Activated CD4-positive, alpha-beta T cell treated with anti-CD3 and anti-CD28 coated beads, Interleukin-2, amount 10 ng/mL, durations not matched to agents 24 days and 14 days (primary cell): ENCODE data around the gene CHD9NB. TPM values are rescaled to one million over a fixed set of nuclear protein-coding genes. Genes with fewer than 3 reads are reported as not detected.
"Not testable (repeated sequence)": the region's sequence is repeated elsewhere in the genome, so short reads cannot be mapped to it uniquely, and the experiment has no call there.

Source experiments
- DNase-seq: peaks from one replicate; pipeline ENCODE4 v3.0.0; 2022
- H3K27ac Mint-ChIP-seq: one replicate; pipeline ENCODE4 v1.8.0; 2022; ENCODE audit warnings: mild to moderate bottlenecking, mixed read lengths
- H3K27me3 Mint-ChIP-seq: one replicate; pipeline ENCODE4 v1.8.0; 2022; ENCODE audit warnings: mixed read lengths
- H3K36me3 Mint-ChIP-seq: one replicate; pipeline ENCODE4 v1.8.0; 2022; ENCODE audit warnings: low read depth, mild to moderate bottlenecking, mixed read lengths
- H3K4me1 Mint-ChIP-seq: one replicate; pipeline ENCODE4 v1.8.0; 2021; ENCODE audit warnings: mixed read lengths
- H3K4me3 Mint-ChIP-seq: one replicate; pipeline ENCODE4 v1.8.0; 2022; ENCODE audit warnings: mild to moderate bottlenecking, moderate library complexity, mixed read lengths
- H3K9me3 Mint-ChIP-seq: one replicate; pipeline ENCODE4 v1.8.0; 2021; ENCODE audit warnings: mixed read lengths
- intact Hi-C: fragments of 100-400 bp; cut with micrococcal nuclease; formaldehyde crosslinking; loops from one replicate; pipeline ENCODE4 v1.15.1; 2023
- total RNA-seq: library from RNA; stranded (reverse); gene quantifications from 2 replicates; pipeline ENCODE4 v1.2.3, GENCODE V29; 2022

CHD9NB gene
- total RNA-seq, 1 donor from 2014 or later = 0.16 TPM

GRCh38 chr16:53058441-53058840 is 5.7 kb upstream of the CHD9NB start:
- H3K4me1 Mint-ChIP-seq = peaks cover 35% of the 10 kb centered on the region
- H3K9me3 Mint-ChIP-seq = no peaks in the 10 kb centered on the region
- no peak overlapping the region for H3K27ac Mint-ChIP-seq
- DNase-seq = no peak
- intact Hi-C loops = loop anchor here (5.0 to 10.0 kb wide), 2 partner anchors 316 to 454 kb away; no protein-coding TSS in a partner anchor
- no peaks in the 10 kb centered on the region for H3K36me3 Mint-ChIP-seq
- no peaks in the 10 kb centered on the region for H3K27me3 Mint-ChIP-seq
- no peak overlapping the region for H3K4me3 Mint-ChIP-seq

- no peak overlapping the region for H3K4me3 Mint-ChIP-seq
- H3K36me3 Mint-ChIP-seq = no peaks in the 10 kb centered on the region
- no peaks in the 10 kb centered on the region for H3K9me3 Mint-ChIP-seq
- peaks cover 41% of the 10 kb centered on the region for H3K4me1 Mint-ChIP-seq
- H3K27ac Mint-ChIP-seq = no peak overlapping the region
- no peaks in the 10 kb centered on the region for H3K27me3 Mint-ChIP-seq
- no peak for DNase-seq
- intact Hi-C loops = loop anchor here (5.0 to 10.0 kb wide), 2 partner anchors 317 to 455 kb away; no protein-coding TSS in a partner anchor
Observed at GRCh38 chr16:53057658-53058057, 5.0 kb upstream of the CHD9NB start.

DNA sequence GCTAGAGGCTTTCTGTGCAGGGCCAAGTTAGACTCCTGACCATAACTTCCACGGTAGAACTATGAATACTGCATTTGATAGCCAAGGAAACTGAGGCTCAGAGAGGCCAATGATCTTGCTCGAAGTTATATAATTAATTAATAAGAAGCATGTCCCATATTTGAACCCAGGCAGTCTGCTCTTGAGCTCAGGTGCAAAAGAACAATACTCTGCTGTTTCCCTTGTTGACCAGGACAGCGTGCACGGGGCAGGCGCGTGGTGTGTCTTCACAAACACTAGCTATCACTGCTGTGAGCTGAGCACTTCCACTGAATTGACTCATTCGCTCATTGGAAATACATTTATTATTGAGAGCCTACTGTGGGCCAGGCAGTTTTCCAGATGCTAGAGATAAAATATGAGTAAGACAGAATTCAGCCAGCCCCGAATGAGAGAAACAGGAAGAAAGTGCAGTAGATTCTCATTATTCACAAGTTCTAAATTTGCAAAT is 3.7 kb upstream of the CHD9NB start:
- H3K4me3 Mint-ChIP-seq = no peak overlapping the region
- no peak for DNase-seq
- no peak overlapping the region for H3K27ac Mint-ChIP-seq
- no peaks in the 10 kb centered on the region for H3K9me3 Mint-ChIP-seq
- H3K27me3 Mint-ChIP-seq = no peaks in the 10 kb centered on the region
- intact Hi-C loops = loop anchor here (5.0 to 10.0 kb wide), 2 partner anchors 318 to 456 kb away; no protein-coding TSS in a partner anchor
- H3K4me1 Mint-ChIP-seq = peaks cover 38% of the 10 kb centered on the region
- H3K36me3 Mint-ChIP-seq = no peaks in the 10 kb centered on the region

DNA sequence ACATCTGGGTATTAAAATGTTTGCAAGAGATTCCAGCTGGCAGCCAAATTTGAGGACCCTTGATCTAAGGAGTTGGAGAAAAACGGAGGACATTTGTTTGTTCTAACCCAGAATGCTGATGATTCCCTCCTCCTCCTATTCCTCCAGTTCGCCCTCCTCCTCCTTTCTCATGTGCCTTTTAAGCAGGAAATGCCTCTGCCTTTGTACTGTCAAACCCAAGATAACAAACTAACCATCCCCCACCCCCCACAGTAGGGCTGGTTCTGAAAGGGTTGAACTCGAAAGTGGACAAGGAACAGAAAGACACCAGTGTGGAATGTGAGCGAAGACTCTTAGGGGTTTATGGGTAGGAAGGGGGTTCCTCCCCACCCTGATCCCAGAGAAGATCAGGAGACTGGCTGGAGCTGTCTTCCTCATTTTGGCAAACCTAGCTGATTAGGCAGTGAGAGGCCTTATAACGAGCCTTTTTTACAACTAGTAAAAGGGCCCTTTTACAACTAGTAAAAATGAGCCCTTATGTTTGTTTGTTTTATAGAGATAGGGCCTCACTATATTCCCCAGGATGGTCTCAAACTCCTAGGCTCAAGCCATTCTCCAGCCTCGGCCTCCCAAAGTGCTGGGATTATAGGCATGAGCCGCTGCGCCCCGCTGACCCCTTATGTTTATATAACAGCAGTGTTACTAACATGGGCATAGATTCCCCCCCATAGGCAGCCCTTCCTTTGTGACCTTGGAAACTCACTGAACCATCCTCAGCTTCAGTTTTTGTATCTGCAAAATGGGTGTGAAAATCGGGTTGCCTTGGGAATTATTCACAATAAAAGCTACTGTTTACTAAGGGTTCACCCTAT is 3.1 kb upstream of the CHD9NB start:
- Mint-ChIP-seq H3K27ac (peak overlapping the region; percentile 83), H3K4me1 (peaks cover 32% of the 10 kb centered on the region), H3K36me3 (no peaks in the 10 kb centered on the region), H3K27me3 (no peaks in the 10 kb centered on the region), H3K9me3 (no peaks in the 10 kb centered on the region), H3K4me3 (peak overlapping the region; percentile 86)
- intact Hi-C loops = loop anchor here (1.0 to 10.0 kb wide), 6 partner anchors 43 to 457 kb away; no protein-coding TSS in a partner anchor
- DNase-seq = peak; percentile 73

- peak; percentile 93 for DNase-seq
- peak within 1 kb of the TSS; percentile 86 for H3K4me3 Mint-ChIP-seq
- peaks cover 32% of the 10 kb centered on the region for H3K4me1 Mint-ChIP-seq
- no peaks in the 10 kb centered on the region for H3K36me3 Mint-ChIP-seq
- intact Hi-C loops = loop anchor here (1.0 to 10.0 kb wide), 9 partner anchors 44 to 457 kb away; partner anchors contain the start of gene AKTIP
- no peaks in the 10 kb centered on the region for H3K27me3 Mint-ChIP-seq
- peak within 1 kb of the TSS; percentile 86 for H3K27ac Mint-ChIP-seq
- no peaks in the 10 kb centered on the region for H3K9me3 Mint-ChIP-seq
Observed at GRCh38 chr16:53054670-53055485, 2.2 kb upstream of the CHD9NB start, which contains the start of gene CHD9. Gene CHD9 (plus strand): TSS chr16:53054991. CDS start chr16:53156090, 101,099 bp downstream.

- no peaks in the 10 kb centered on the region for H3K27me3 Mint-ChIP-seq
- H3K4me1 Mint-ChIP-seq = peaks cover 32% of the 10 kb centered on the region
- intact Hi-C loops = loop anchor here (1.0 to 10.0 kb wide), 6 partner anchors 45 to 448 kb away; partner anchors contain the start of gene AKTIP
- peak overlapping the region; percentile 86 for H3K4me3 Mint-ChIP-seq
- H3K9me3 Mint-ChIP-seq = no peaks in the 10 kb centered on the region
- no peak for DNase-seq
- H3K27ac Mint-ChIP-seq = peak overlapping the region; percentile 86
- H3K36me3 Mint-ChIP-seq = no peaks in the 10 kb centered on the region
Observed at GRCh38 chr16:53053967-53054669, 1.4 kb upstream of the CHD9NB start.

DNA sequence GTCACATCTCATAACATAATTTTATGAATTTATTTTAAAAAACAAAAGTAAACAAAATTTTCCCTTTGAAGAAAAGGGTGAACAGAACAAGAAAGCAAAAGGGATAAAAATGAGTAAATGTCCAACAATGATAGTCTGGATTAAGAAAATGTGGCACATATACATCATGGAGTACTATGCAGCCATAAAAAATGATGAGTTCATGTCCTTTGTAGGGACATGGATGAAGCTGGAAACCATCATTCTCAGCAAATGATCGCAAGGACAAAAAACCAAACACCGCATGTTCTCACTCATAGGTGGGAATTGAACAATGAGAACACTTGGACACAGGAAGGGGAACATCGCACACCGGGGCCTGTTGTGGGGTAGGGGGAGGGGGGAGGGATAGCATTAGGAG is 1.4 kb downstream of the CHD9NB start:
- peaks cover 19% of the 10 kb centered on the region for H3K4me1 Mint-ChIP-seq
- not testable (repeated sequence) for H3K36me3 Mint-ChIP-seq, H3K27ac Mint-ChIP-seq, H3K9me3 Mint-ChIP-seq, H3K4me3 Mint-ChIP-seq, H3K27me3 Mint-ChIP-seq, DNase-seq
- intact Hi-C loops = loop anchor here (5.0 to 10.0 kb wide), 2 partner anchors 324 to 451 kb away; partner anchors contain the start of gene AKTIP

DNA sequence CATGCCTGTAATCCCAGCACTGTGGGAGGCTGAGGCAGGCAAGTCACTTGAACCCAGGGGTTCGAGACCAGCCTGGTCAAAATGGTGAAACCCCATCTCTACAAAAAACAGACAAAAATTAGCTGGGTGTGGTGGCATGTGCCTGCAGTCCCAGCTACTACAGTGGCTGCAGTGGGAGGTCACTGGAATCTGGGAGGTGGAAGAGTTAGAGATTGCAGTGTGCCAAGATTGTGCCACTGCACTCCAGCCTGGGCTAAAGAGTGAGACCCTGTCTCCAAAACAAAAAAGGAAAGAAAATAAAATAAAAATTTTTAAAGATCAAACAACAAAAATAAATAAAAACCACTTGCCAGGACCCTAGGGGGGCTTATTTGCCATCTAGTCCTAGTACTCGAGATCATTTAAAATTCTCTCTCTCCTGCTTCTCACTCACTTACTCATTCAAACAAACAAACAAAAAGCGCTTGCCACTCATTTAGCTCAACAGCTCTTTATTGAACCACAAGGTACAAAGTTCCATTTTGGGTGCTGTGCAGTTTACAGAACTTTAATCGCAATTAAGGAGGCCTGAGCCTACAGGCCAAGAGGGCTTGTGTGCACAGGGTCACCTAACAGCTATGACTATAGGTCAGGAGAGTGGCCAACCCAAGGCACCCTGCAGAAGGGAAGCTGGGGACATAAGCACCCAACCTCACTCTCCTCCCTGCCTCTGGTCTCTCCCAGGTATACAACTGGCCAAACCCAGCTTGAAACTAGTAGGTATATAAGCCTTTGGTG is 4.4 kb downstream of the CHD9NB start:
- no peak overlapping the region for H3K27ac Mint-ChIP-seq
- H3K9me3 Mint-ChIP-seq = no peaks in the 10 kb centered on the region

GRCh38 chr16:53047515-53047914 is 5.2 kb downstream of the CHD9NB start:
- DNase-seq, H3K4me1 Mint-ChIP-seq, H3K4me3 Mint-ChIP-seq, H3K27me3 Mint-ChIP-seq, H3K36me3 Mint-ChIP-seq, H3K27ac Mint-ChIP-seq, H3K9me3 Mint-ChIP-seq, intact Hi-C loops: not testable (repeated sequence)

More for the DNA sequence above, 4.4 kb downstream of the CHD9NB start:
- H3K4me3 Mint-ChIP-seq = no peak overlapping the region
- intact Hi-C loops = no loop called here
- no peaks in the 10 kb centered on the region for H3K36me3 Mint-ChIP-seq
- H3K4me1 Mint-ChIP-seq = peaks cover 10% of the 10 kb centered on the region
- H3K27me3 Mint-ChIP-seq = peaks cover 5% of the 10 kb centered on the region
- no peak for DNase-seq

DNA sequence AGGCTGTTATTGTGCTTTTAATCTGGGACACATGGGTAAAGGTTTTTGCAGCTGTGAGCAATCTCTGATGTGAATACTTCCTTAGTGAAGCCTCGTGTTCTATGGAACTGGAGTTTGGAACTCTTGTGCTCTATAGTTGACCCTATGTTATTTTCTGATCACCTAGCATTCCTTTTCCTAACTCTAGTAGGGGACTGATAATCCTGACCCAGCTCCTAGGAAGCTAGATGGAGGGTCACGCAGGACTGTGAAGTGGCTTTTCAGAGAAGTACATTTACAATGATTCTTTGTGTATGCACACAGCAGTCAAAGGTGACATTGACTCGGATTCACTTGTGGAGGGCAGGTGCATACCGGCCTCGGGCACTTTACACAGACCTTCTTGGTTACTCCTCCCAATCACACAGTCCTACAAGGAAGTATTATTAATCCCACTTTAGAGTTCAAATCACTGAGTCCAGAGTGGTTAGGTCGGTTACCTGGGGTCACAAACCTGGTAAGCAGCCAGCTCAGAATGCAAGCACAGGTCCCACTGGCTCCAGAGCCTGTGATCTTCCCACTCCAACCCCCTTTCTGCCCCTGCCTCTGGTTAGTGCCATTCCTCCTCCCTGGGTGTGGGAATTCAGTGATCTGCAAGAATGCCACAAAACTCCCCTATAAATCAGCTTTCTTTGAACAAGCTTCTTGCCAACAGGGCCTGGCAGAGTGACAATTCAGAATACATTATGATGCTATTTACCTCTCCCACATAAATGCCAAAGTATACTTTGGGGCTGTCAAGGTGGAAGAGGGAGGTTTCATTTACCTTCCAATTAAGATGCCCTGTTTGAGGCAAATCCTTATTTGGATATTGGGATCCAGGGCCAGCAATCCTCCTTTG is 7.1 kb downstream of the CHD9NB start:
- Mint-ChIP-seq H3K4me1 (peaks cover 2% of the 10 kb centered on the region), H3K27me3 (peaks cover 13% of the 10 kb centered on the region), H3K27ac (no peak overlapping the region), H3K9me3 (no peaks in the 10 kb centered on the region), H3K36me3 (no peaks in the 10 kb centered on the region), H3K4me3 (no peak overlapping the region)
- intact Hi-C loops = no loop called here
- DNase-seq = no peak

DNA sequence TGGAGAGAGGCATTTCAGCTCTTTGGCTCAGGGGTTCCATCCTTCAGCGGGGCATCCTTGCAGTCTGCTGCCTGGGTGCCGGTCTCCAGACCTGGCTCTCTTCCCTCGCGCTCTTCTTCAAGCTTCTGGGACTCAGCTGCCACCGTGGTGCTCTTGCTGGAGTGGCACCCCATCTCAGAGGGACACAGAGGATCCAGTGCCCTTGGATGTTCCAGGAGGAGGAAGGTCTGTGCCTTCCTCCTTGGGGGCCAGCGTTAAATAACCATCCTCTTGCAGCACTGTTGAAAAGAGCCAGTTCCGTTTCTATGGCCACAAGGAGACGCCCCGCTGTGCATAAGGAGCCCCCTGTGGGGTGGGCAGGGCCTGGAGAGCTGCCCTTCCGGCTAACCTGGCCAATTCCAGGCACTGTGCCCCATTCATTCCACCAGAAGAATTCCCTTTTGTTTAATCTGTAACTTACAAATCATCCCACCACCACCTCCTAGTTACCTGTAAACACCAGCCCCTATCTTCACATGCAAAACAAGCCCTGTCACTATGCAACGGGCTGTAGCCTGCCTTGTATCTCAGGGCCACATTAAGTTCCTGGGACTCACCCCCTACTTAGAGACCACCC is 8.6 kb downstream of the CHD9NB start:
- H3K36me3 Mint-ChIP-seq = no peaks in the 10 kb centered on the region
- H3K4me1 Mint-ChIP-seq = peaks cover 2% of the 10 kb centered on the region
- no peak overlapping the region for H3K4me3 Mint-ChIP-seq
- H3K27ac Mint-ChIP-seq = no peak overlapping the region
- DNase-seq = no peak
- no peaks in the 10 kb centered on the region for H3K9me3 Mint-ChIP-seq
- H3K27me3 Mint-ChIP-seq = peaks cover 13% of the 10 kb centered on the region
- intact Hi-C loops = no loop called here
